DND-41 (cell line): ENCODE results near the gene USP9Y.

Experiments used
- ATAC-seq: fragments of 200-7000 bp; cut with Tn5 transposase; 3 replicates; pipeline ENCODE4 v1.9.1; 2021; ENCODE audit warnings: low read depth; ENCODE audit not compliant: insufficient read depth
- DNase-seq: peaks from one replicate; pipeline ENCODE4 v3.0.0-alpha.2; 2020
- H2AFZ ChIP-seq: 2 replicates; pipeline ENCODE4 v1.6.0; 2012; ENCODE audit warnings: low read depth, low read length
- H3K27ac ChIP-seq: 2 replicates; pipeline ENCODE4 v1.5.1; 2012; ENCODE audit warnings: low read length, inconsistent platforms
- H3K27me3 ChIP-seq: fragments of 200-600 bp; sonication (generic); 2 replicates; pipeline ENCODE4 v1.6.0; 2012; ENCODE audit warnings: low read length, mild to moderate bottlenecking, inconsistent platforms; ENCODE audit not compliant: insufficient read depth, poor library complexity
- H3K36me3 ChIP-seq: 2 replicates; pipeline ENCODE4 v1.5.1; 2012; ENCODE audit warnings: low read length, inconsistent platforms; ENCODE audit not compliant: insufficient read depth
- H3K4me1 ChIP-seq: 2 replicates; pipeline ENCODE4 v1.5.1; 2012; ENCODE audit warnings: mild to moderate bottlenecking, low read length; ENCODE audit not compliant: insufficient read depth
- H3K4me2 ChIP-seq: 2 replicates; pipeline ENCODE4 v1.6.0; 2012; ENCODE audit warnings: mild to moderate bottlenecking, moderate library complexity, low read length, inconsistent platforms; ENCODE audit not compliant: insufficient read depth
- H3K4me3 ChIP-seq, 2 experiments: fragments of 200-600 bp in 1 of 2; shearing (Covaris generic) in 1 of 2; 2 replicates each; pipeline ENCODE4 v1.5.1; 2012 to 2016; ENCODE audit warnings: inconsistent platforms in 2 of 2, low read length in 2 of 2, mild to moderate bottlenecking in 2 of 2, low read depth in 1 of 2, moderate library complexity in 1 of 2
- H3K79me2 ChIP-seq: 2 replicates; pipeline ENCODE4 v1.6.0; 2012; ENCODE audit warnings: low read length, inconsistent platforms; ENCODE audit not compliant: insufficient read depth
- H3K9ac ChIP-seq: 2 replicates; pipeline ENCODE4 v1.6.0; 2012; ENCODE audit warnings: low read depth, mild to moderate bottlenecking, inconsistent platforms, low read length, moderate library complexity
- H3K9me3 ChIP-seq: 2 replicates; pipeline ENCODE4 v1.5.1; 2012; ENCODE audit warnings: low read length, moderate library complexity, mild to moderate bottlenecking, inconsistent platforms; ENCODE audit not compliant: insufficient read depth, severe bottlenecking
- H4K20me1 ChIP-seq: 2 replicates; pipeline ENCODE4 v1.6.0; 2012; ENCODE audit warnings: low read length; ENCODE audit not compliant: insufficient read depth
- CTCF ChIP-seq: IDR thresholded peaks from 2 replicates; pipeline ENCODE4 v1.5.1; 2012; ENCODE audit warnings: borderline replicate concordance, low read length, moderate library complexity, mild to moderate bottlenecking; ENCODE audit not compliant: poor library complexity, severe bottlenecking; ENCODE audit errors: extremely low read depth
- EZH2 ChIP-seq: IDR thresholded peaks from 3 replicates; pipeline ENCODE4 v1.6.1; 2012; ENCODE audit warnings: borderline replicate concordance, low read depth, mild to moderate bottlenecking, moderate library complexity, low read length, inconsistent platforms; ENCODE audit not compliant: severe bottlenecking

The USP9Y gene

GRCh38 chrY:12710460-12710859 is 9.4 kb downstream of the USP9Y start:
- Histone ChIP-seq H3K27me3 (no peaks in the 10 kb centered on the region), H3K4me2 (no peak overlapping the region), H4K20me1 (no peaks in the 10 kb centered on the region), H3K9ac (no peak overlapping the region), H3K4me3 (no peak overlapping the region), H3K36me3 (peaks cover 28% of the 10 kb centered on the region; the same call in 1 of the 2 replicates), H3K4me1 (no peaks in the 10 kb centered on the region), H2AFZ (no peak overlapping the region), H3K79me2 (peaks cover 18% of the 10 kb centered on the region; the same call in 1 of the 2 replicates), H3K9me3 (no peaks in the 10 kb centered on the region), H3K27ac (no peak overlapping the region)
- ATAC-seq (no peak), DNase-seq (no peak)
- no peak for TF ChIP-seq CTCF

- ATAC-seq: no peak
- Histone ChIP-seq H3K9me3 (no peaks in the 10 kb centered on the region), H3K9ac (no peak overlapping the region), H2AFZ (no peak overlapping the region), H3K4me2 (no peak overlapping the region), H3K4me1 (no peaks in the 10 kb centered on the region), H3K4me3 (no peak overlapping the region), H3K27me3 (no peaks in the 10 kb centered on the region), H3K36me3 (peaks cover 24% of the 10 kb centered on the region), H3K79me2 (peaks cover 22% of the 10 kb centered on the region), H3K27ac (no peak overlapping the region), H4K20me1 (no peaks in the 10 kb centered on the region)
- no peak for TF ChIP-seq EZH2
- TF ChIP-seq CTCF: no peak
- DNase-seq: no peak
These were observed 14.3 kb downstream of the USP9Y start for GRCh38 chrY:12715376-12715775.

- Histone ChIP-seq H3K36me3 (peaks cover 33% of the 10 kb centered on the region), H2AFZ (no peak overlapping the region), H3K9ac (no peak overlapping the region), H3K27me3 (no peaks in the 10 kb centered on the region), H3K79me2 (0 out of 2 replicates have a peak, but pooled peaks cover 2% of the 10 kb centered on the region), H4K20me1 (no peaks in the 10 kb centered on the region), H3K4me3 (no peak overlapping the region), H3K27ac (no peak overlapping the region), H3K4me2 (no peak overlapping the region), H3K9me3 (no peaks in the 10 kb centered on the region), H3K4me1 (no peaks in the 10 kb centered on the region)
- TF ChIP-seq CTCF: no peak
- no peak for TF ChIP-seq EZH2
- DNase-seq (no peak), ATAC-seq (no peak)
These were observed 28.7 kb downstream of the USP9Y start for GRCh38 chrY:12729746-12730145.

- no peak for ATAC-seq
These were observed 32.6 kb downstream of the USP9Y start for GRCh38 chrY:12733625-12734024.

More at GRCh38 chrY:12733625-12734024, 32.6 kb downstream of the USP9Y start:
- no peaks in the 10 kb centered on the region for H3K4me1 ChIP-seq
- H2AFZ ChIP-seq: no peak overlapping the region
- H3K27me3 ChIP-seq: no peaks in the 10 kb centered on the region
- no peak overlapping the region for H3K9ac ChIP-seq
- no peak for DNase-seq
- no peak overlapping the region for H3K4me3 ChIP-seq
- H4K20me1 ChIP-seq: no peaks in the 10 kb centered on the region
- H3K36me3 ChIP-seq: peaks cover 29% of the 10 kb centered on the region
- H3K9me3 ChIP-seq: no peaks in the 10 kb centered on the region
- TF ChIP-seq CTCF (no peak), EZH2 (no peak)
- H3K27ac ChIP-seq: no peak overlapping the region
- no peak overlapping the region for H3K4me2 ChIP-seq
- 0 out of 2 replicates have a peak, but pooled peaks cover 2% of the 10 kb centered on the region for H3K79me2 ChIP-seq
